ENCODE results near the gene BMPR1B. TPM values are rescaled to one million over a fixed set of nuclear protein-coding genes. Genes with fewer than 3 reads are reported as not detected.

Gene BMPR1B
- polyA plus RNA-seq, 1 experiment: 0.07 TPM

DNA sequence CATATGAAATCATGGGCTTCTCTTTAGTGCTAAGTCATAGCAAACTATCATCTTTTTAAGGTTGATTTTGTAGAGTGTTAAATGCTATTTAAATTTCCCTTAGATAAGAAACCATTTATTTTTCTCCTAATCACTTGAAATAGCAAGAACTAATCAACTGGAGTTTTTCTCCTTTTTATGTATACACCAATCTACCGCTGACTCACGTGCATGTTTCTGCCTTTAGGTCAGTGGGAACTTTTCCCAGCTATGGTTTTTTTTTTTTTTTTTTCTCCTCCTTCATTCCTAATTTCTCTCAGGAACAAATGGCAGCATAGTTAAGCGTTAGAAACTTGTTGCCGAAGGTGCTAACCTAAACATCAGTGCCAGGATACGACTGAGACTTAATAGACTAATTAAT is 176.4 kb downstream of the BMPR1B start:
- ChIA-PET POLR2A (no interaction called here), CTCF (no interaction called here)
- no peak for DNase-seq (ENCODE audit: low read depth)
- H3K4me3 ChIP-seq (ENCODE audit: low read depth, low read length): no peak overlapping the region
- TF ChIP-seq CTCF (IDR thresholded peaks at IDR 0.05; ENCODE audit: insufficient read depth, low read depth, low read length): no peak
- no peaks in the 10 kb centered on the region for H3K36me3 ChIP-seq (ENCODE audit: control insufficient read depth, insufficient read depth, low read length)
- no peaks in the 10 kb centered on the region for H3K27me3 ChIP-seq (ENCODE audit: control insufficient read depth, insufficient read depth, low read length)

DNA sequence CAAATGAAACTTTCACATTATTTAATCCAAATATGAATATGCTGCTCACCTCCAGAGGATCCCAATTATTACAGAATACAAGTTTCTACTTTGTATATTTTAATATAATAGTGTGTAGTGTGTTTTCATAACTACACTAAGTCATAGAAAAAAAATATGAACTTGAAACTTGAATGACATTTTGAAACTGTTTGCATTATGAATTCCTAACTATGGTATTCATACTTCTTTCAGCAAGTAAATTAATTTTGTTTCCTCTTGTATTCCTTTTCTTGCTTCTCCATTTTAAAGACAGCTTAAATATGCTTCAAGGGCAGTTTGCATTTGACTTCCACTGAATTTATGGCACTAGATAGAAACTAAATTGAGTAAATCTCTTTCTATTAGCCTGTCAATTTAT is 177.1 kb downstream of the BMPR1B start:
- no peaks in the 10 kb centered on the region for H3K36me3 ChIP-seq (ENCODE audit: control insufficient read depth, insufficient read depth, low read length)
- no peaks in the 10 kb centered on the region for H3K27me3 ChIP-seq (ENCODE audit: control insufficient read depth, insufficient read depth, low read length)
- ChIA-PET POLR2A (no interaction called here), CTCF (no interaction called here)
- no peak for DNase-seq (ENCODE audit: low read depth)
- no peak for TF ChIP-seq CTCF (IDR thresholded peaks at IDR 0.05; ENCODE audit: insufficient read depth, low read depth, low read length)
- H3K4me3 ChIP-seq (ENCODE audit: low read depth, low read length): no peak overlapping the region

GRCh38 chr4:94936854-94937253 is 179.1 kb downstream of the BMPR1B start:
- Histone ChIP-seq H3K27me3 (ENCODE audit: control insufficient read depth, insufficient read depth, low read length) (no peaks in the 10 kb centered on the region), H3K36me3 (ENCODE audit: control insufficient read depth, insufficient read depth, low read length) (no peaks in the 10 kb centered on the region), H3K4me3 (ENCODE audit: low read depth, low read length) (no peak overlapping the region)
- POLR2A ChIA-PET: no interaction called here
- no peak for DNase-seq (ENCODE audit: low read depth)
- CTCF ChIA-PET: no interaction called here
- TF ChIP-seq CTCF (IDR thresholded peaks at IDR 0.05; ENCODE audit: insufficient read depth, low read depth, low read length): no peak

DNA sequence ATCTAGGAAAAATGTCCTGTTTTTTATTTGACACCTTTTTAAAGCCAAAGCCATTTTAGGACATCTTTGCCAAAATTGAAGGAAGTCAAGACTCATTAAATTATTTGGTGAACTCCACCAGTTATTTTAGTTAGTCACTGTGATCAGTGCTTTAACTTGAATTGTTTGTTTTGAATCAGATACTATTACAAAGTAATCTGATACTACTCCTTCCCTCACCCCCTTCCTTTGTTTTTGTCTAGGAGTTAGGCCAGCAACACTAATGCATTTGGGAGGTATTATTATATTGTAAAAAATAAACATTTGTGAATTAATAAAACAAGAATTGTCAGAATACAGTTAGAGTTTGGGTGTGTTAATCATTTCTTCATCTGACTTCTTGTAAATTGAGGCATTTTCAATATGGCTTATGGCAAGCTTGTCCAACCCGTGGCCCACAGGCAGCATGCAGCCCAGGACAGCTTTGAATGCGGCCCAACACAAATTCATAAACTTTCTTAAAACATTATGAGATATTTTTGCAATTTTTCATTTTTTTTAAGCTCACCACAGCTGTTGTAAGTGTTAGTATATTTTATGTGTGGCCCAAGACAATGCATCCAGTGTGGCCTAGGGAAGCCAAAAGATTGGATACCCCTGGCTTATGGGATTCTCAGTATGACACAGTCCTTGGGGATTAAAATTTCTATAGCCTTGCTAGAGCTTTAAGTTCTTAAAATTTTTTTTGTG is 182.2 kb downstream of the BMPR1B start:
- ChIA-PET POLR2A (no interaction called here), CTCF (interaction anchor here (1.0 kb wide), 1 partner anchor 11 kb away, joined by 5 read pairs; no protein-coding TSS in a partner anchor)
- H3K27me3 ChIP-seq (ENCODE audit: control insufficient read depth, insufficient read depth, low read length): no peaks in the 10 kb centered on the region
- H3K36me3 ChIP-seq (ENCODE audit: control insufficient read depth, insufficient read depth, low read length): no peaks in the 10 kb centered on the region
- TF ChIP-seq CTCF (IDR thresholded peaks at IDR 0.05; ENCODE audit: insufficient read depth, low read depth, low read length): no peak
- H3K4me3 ChIP-seq (ENCODE audit: low read depth, low read length): no peak overlapping the region
- no peak for DNase-seq (ENCODE audit: low read depth)

- no peak for DNase-seq (ENCODE audit: low read depth)
- ChIA-PET POLR2A (no interaction called here), CTCF (no interaction called here)
- Histone ChIP-seq H3K4me3 (ENCODE audit: low read depth, low read length) (no peak overlapping the region), H3K36me3 (ENCODE audit: control insufficient read depth, insufficient read depth, low read length) (no peaks in the 10 kb centered on the region), H3K27me3 (ENCODE audit: control insufficient read depth, insufficient read depth, low read length) (no peaks in the 10 kb centered on the region)
- no peak for TF ChIP-seq CTCF (IDR thresholded peaks at IDR 0.05; ENCODE audit: insufficient read depth, low read depth, low read length)
Observed at GRCh38 chr4:94940520-94940908, 182.8 kb downstream of the BMPR1B start.
